Fibroblast of lung (primary cell): ENCODE measurements around the gene RAI1. TPM values are rescaled to one million over a fixed set of nuclear protein-coding genes. Genes with fewer than 3 reads are reported as not detected.

Source experiments
- DNase-seq, 2 donors: peaks; one replicate each; pipeline versions ENCODE4 v3.0.0 to v3.0.0-alpha.2; 2010; ENCODE audit warnings: low read depth in 2 of 2
- H2AFZ ChIP-seq: 2 replicates; pipeline ENCODE4 v1.5.1; 2012; ENCODE audit warnings: low read length, control low read depth, inconsistent platforms
- H3K27ac ChIP-seq: 2 replicates; pipeline ENCODE4 v1.5.1; 2011; ENCODE audit warnings: low read length, control low read depth; ENCODE audit not compliant: insufficient read depth
- H3K27me3 ChIP-seq: 2 replicates; pipeline ENCODE4 v1.5.1; 2011; ENCODE audit warnings: mild to moderate bottlenecking, low read length; ENCODE audit not compliant: control insufficient read depth, insufficient read depth
- H3K36me3 ChIP-seq: 2 replicates; pipeline ENCODE4 v1.5.1; 2011; ENCODE audit warnings: low read length; ENCODE audit not compliant: control insufficient read depth, insufficient read depth
- H3K4me1 ChIP-seq: 2 replicates; pipeline ENCODE4 v1.5.1; 2011; ENCODE audit warnings: low read length; ENCODE audit not compliant: control insufficient read depth, insufficient read depth; ENCODE audit errors: extremely low read depth
- H3K4me2 ChIP-seq: 2 replicates; pipeline ENCODE4 v1.5.1; 2011; ENCODE audit warnings: low read length, control low read depth; ENCODE audit not compliant: insufficient read depth; ENCODE audit errors: extremely low read depth
- H3K4me3 ChIP-seq, 4 experiments: fragments of 200-600 bp in 1 of 4; sonication (generic) in 1 of 4; replicated peaks in 1 of 4; 2 replicates each; pipeline ENCODE4 v1.5.1; 2011 to 2016; ENCODE audit warnings: low read length in 4 of 4, low read depth in 3 of 4, mild to moderate bottlenecking in 3 of 4, control low read depth in 2 of 4, inconsistent platforms in 1 of 4, mixed read lengths in 1 of 4; ENCODE audit not compliant: insufficient read depth in 1 of 4; ENCODE audit errors: control extremely low read depth in 1 of 4
- H3K79me2 ChIP-seq: 2 replicates; pipeline ENCODE4 v1.5.1; 2012; ENCODE audit warnings: mild to moderate bottlenecking, low read length, inconsistent platforms; ENCODE audit not compliant: control insufficient read depth, insufficient read depth
- H3K9ac ChIP-seq: 2 replicates; pipeline ENCODE4 v1.5.1; 2011; ENCODE audit warnings: mild to moderate bottlenecking, low read length, control low read depth; ENCODE audit not compliant: insufficient read depth
- H3K9me3 ChIP-seq: 2 replicates; pipeline ENCODE4 v1.5.1; 2012; ENCODE audit warnings: low read depth, low read length; ENCODE audit not compliant: control insufficient read depth, insufficient read depth
- H4K20me1 ChIP-seq: 2 replicates; pipeline ENCODE4 v1.5.1; 2011; ENCODE audit warnings: low read length; ENCODE audit not compliant: control insufficient read depth, insufficient read depth; ENCODE audit errors: extremely low read depth
- CTCF ChIP-seq, 2 donors: IDR thresholded peaks in 1 of 2; conservative IDR thresholded peaks in 1 of 2; 1 replicate in 1 of 2; 2 replicates in 1 of 2; pipeline ENCODE4 v1.5.1; 2011 to 2012; ENCODE audit warnings: low read length in 2 of 2, control low read depth in 1 of 2, inconsistent platforms in 1 of 2, low read depth in 1 of 2, mild to moderate bottlenecking in 1 of 2
- EZH2 ChIP-seq: IDR thresholded peaks from 2 replicates; pipeline ENCODE4 v1.5.1; 2012; ENCODE audit warnings: low read length, control low read depth, mild to moderate bottlenecking; ENCODE audit errors: missing control alignments
- polyA plus RNA-seq, 2 donors: library from polyadenylated mRNA; depleted of rRNA in 1 of 2; stranded (reverse) in 1 of 2; unstranded in 1 of 2; fragments of >200 nt; gene quantifications; 2 replicates each; pipeline ENCODE4 v1.2.1, GENCODE V29; 2011 to 2012; ENCODE audit warnings: missing spikeins in 1 of 2
- total RNA-seq: library from RNA; depleted of rRNA; stranded (reverse); fragments of >200 nt; gene quantifications from 2 replicates; pipeline ENCODE4 v1.2.1, GENCODE V29; 2014

RAI1 gene
- total and polyA plus RNA-seq, 2 donors (not counting 1 experiment from before 2014, with no cell fraction given) = 2.1 to 6.6 TPM

- no peak for DNase-seq
- Histone ChIP-seq H4K20me1 (no peaks in the 10 kb centered on the region), H3K9ac (no peak overlapping the region), H3K9me3 (no peaks in the 10 kb centered on the region), H3K36me3 (no peaks in the 10 kb centered on the region), H2AFZ (no peak overlapping the region), H3K27me3 (peaks cover 2% of the 10 kb centered on the region), H3K4me1 (peaks cover 8% of the 10 kb centered on the region), H3K27ac (no peak overlapping the region), H3K4me3 (no peak overlapping the region), H3K79me2 (no peaks in the 10 kb centered on the region), H3K4me2 (no peak overlapping the region)
- no peak for TF ChIP-seq EZH2
- TF ChIP-seq CTCF (conservative IDR thresholded peaks at IDR 0.05 in 1 of 2, IDR thresholded peaks at IDR 0.05 in 1 of 2; ENCODE audit: low read depth in 1 of 2, low read length in 2 of 2) = no peak
Observed at GRCh38 chr17:17661134-17661533, 20.1 kb upstream of the RAI1 start.

- Histone ChIP-seq H3K4me1 (peaks cover 8% of the 10 kb centered on the region), H3K4me2 (no peak overlapping the region), H4K20me1 (no peaks in the 10 kb centered on the region), H3K27ac (no peak overlapping the region), H3K9ac (no peak overlapping the region), H3K79me2 (no peaks in the 10 kb centered on the region), H3K9me3 (no peaks in the 10 kb centered on the region), H2AFZ (no peak overlapping the region), H3K4me3 (no peak overlapping the region), H3K27me3 (peaks cover 2% of the 10 kb centered on the region), H3K36me3 (no peaks in the 10 kb centered on the region)
- no peak for DNase-seq
- TF ChIP-seq CTCF (conservative IDR thresholded peaks at IDR 0.05 in 1 of 2, IDR thresholded peaks at IDR 0.05 in 1 of 2; ENCODE audit: low read depth in 1 of 2, low read length in 2 of 2) (peak in 1 of 2 donors; percentile 10), EZH2 (no peak)
Observed at GRCh38 chr17:17661834-17662385, 19.3 kb upstream of the RAI1 start.

GRCh38 chr17:17663160-17664063, 17.8 kb upstream of the RAI1 start:
- H3K4me3 ChIP-seq = no peak overlapping the region
- H3K9me3 ChIP-seq = no peaks in the 10 kb centered on the region
- H3K4me1 ChIP-seq = peaks cover 8% of the 10 kb centered on the region
- peak overlapping the region; percentile 56 for H2AFZ ChIP-seq
- H3K36me3 ChIP-seq = no peaks in the 10 kb centered on the region
- H3K9ac ChIP-seq = peak overlapping the region; percentile 5
- DNase-seq = peak; percentile 95 to 98
- H3K27me3 ChIP-seq = peaks cover 2% of the 10 kb centered on the region
- peak overlapping the region; percentile 13 for H3K27ac ChIP-seq
- no peaks in the 10 kb centered on the region for H4K20me1 ChIP-seq
- no peaks in the 10 kb centered on the region for H3K79me2 ChIP-seq
- peak overlapping the region; percentile 68 for H3K4me2 ChIP-seq
- TF ChIP-seq CTCF (conservative IDR thresholded peaks at IDR 0.05 in 1 of 2, IDR thresholded peaks at IDR 0.05 in 1 of 2; ENCODE audit: low read depth in 1 of 2, low read length in 2 of 2) = no peak
- TF ChIP-seq EZH2 = no peak
